Activated CD8-positive, alpha-beta memory T cell treated with anti-CD3 and anti-CD28 coated beads, Interleukin-2, amount 50 U/mL, for 4 hours (primary cell): Measurements from ENCODE around the gene TECRL.

Experiments used
- DNase-seq: peaks from one replicate; pipeline ENCODE4 v3.0.0-alpha.2; 2020

Gene TECRL

GRCh38 chr4:64409300-64409699 is at the start of gene TECRL:
Gene TECRL (minus strand): TSS chr4:64409450. CDS start chr4:64409351, 99 bp downstream.
- DNase-seq = no peak

GRCh38 chr4:64432674-64433073 is 23.4 kb upstream of the TECRL start:
- no peak for DNase-seq

- DNase-seq = no peak
Measured at GRCh38 chr4:64430933-64431332, 21.7 kb upstream of the TECRL start.

- DNase-seq = no peak
Measured at GRCh38 chr4:64417974-64418373, 8.7 kb upstream of the TECRL start.

- DNase-seq = no peak
Measured at GRCh38 chr4:64407000-64407399, 2.2 kb downstream of the TECRL start.

- DNase-seq = no peak
Measured at GRCh38 chr4:64405761-64406160, 3.5 kb downstream of the TECRL start.

GRCh38 chr4:64402684-64403083 is 6.6 kb downstream of the TECRL start:
- DNase-seq = no peak

GRCh38 chr4:64399313-64400109 is 9.7 kb downstream of the TECRL start:
- no peak for DNase-seq

GRCh38 chr4:64394469-64394868 is 14.8 kb downstream of the TECRL start:
- DNase-seq = no peak

GRCh38 chr4:64388252-64388651 is 21.0 kb downstream of the TECRL start:
- no peak for DNase-seq

GRCh38 chr4:64385220-64385619 is 24.0 kb downstream of the TECRL start:
- DNase-seq = no peak

GRCh38 chr4:64384237-64385203 is 24.7 kb downstream of the TECRL start:
- no peak for DNase-seq

- no peak for DNase-seq
Measured at GRCh38 chr4:64368741-64369140, 40.5 kb downstream of the TECRL start.

- no peak for DNase-seq
Measured at GRCh38 chr4:64361399-64361740, 47.9 kb downstream of the TECRL start.

GRCh38 chr4:64360664-64361398 is 48.4 kb downstream of the TECRL start:
- DNase-seq = no peak

GRCh38 chr4:64359489-64359888 is 49.8 kb downstream of the TECRL start:
- no peak for DNase-seq

GRCh38 chr4:64353904-64354303 is 55.3 kb downstream of the TECRL start:
- no peak for DNase-seq

GRCh38 chr4:64341711-64342110 is 67.5 kb downstream of the TECRL start:
- no peak for DNase-seq

- no peak for DNase-seq
Measured at GRCh38 chr4:64340218-64341110, 68.8 kb downstream of the TECRL start.

GRCh38 chr4:64334964-64335363 is 74.3 kb downstream of the TECRL start:
- no peak for DNase-seq

- no peak for DNase-seq
Measured at GRCh38 chr4:64330143-64330542, 79.1 kb downstream of the TECRL start.

GRCh38 chr4:64327237-64327636 is 82.0 kb downstream of the TECRL start:
- no peak for DNase-seq
